Midbrain (tissue), 1 donor: ENCODE results near the gene PRC1.
"Not testable (repeated sequence)": the region's sequence is repeated elsewhere in the genome, so short reads cannot be mapped to it uniquely, and the experiment has no call there.

Source experiments
- DNase-seq: peaks from one replicate; lab custom pipeline; 2025; lab: John Stamatoyannopoulos, UW

The PRC1 gene, protein sequence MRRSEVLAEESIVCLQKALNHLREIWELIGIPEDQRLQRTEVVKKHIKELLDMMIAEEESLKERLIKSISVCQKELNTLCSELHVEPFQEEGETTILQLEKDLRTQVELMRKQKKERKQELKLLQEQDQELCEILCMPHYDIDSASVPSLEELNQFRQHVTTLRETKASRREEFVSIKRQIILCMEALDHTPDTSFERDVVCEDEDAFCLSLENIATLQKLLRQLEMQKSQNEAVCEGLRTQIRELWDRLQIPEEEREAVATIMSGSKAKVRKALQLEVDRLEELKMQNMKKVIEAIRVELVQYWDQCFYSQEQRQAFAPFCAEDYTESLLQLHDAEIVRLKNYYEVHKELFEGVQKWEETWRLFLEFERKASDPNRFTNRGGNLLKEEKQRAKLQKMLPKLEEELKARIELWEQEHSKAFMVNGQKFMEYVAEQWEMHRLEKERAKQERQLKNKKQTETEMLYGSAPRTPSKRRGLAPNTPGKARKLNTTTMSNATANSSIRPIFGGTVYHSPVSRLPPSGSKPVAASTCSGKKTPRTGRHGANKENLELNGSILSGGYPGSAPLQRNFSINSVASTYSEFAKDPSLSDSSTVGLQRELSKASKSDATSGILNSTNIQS

DNA sequence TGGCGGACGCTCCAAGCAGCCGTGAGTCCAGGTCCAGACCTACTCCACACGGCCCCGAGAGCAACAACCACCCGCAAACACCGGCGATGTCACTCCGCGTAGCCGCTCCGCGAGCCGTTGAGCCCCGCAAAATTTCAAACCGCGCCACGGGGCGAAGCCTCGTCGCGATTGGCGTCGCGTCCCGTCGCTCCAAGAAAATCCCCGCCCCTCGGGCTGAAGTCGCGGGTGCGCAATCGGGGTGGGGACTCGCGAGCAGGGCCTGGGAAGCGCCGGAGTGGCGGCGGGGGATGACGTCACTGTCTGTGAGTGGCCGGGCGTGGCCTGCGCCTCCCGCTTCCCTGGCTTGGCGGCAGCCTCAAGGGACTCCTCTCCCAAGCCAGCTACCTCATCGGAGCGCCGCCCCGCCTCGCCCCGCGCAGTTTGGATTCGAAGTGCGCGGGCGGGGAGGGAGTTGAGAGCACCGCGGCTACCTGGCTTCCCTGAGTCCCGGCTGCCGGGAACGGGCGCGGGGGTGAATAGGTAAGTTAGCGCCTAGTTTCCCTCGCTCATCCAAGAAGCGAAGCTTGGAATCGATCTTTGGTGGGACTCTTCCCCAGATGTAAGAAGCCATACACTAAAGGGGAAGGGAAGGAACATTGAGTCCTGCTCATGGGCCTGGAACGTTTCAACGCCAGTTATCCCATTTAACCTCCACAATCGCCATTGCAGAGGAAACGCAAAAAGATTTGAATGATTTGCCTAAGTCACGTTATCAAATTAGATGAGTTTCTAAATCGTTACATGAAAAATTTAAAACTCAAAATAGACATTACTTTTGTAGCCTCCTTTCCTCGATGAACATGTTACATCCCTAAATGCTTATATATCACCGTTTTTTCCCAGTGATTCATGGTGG lies at the start of gene PRC1:
Gene PRC1 (minus strand): TSS at position 119 of the 895 bp plus-strand sequence. CDS start 118 bp downstream, at position 1.
- peak; percentile 97 for DNase-seq

DNA sequence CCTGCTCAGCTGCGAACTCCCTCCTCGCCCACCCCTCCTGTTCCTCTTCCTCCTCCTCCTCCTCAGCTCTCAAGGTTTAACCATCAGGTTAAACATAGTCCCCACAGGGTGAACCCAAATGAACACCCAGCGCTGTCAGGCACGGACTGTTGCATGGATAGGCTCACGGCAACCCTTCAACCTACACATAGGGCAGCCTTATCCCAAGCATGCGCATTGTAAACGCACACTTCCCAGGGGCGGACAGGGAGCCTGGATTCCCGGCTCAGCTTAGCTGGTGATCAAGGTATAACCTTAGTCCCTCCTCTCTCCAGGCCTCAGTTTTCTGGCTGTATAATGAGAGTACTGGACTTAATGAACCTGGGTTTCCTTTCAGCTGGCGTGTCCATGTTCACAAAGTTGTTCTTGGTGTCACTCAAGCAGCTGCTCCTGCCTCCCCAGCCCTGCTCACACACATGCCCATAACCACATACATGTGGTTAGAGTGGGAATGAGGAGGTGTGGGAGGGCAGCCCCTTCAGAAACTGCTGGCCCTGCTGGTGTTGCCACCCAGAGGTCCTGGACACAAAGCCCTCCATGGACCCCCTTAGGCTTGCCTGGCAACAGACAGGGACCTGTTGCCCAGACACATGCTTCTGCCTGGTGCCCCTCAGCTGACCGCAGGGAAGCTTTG lies 49.0 kb upstream of the PRC1 start:
- no peak for DNase-seq

DNA sequence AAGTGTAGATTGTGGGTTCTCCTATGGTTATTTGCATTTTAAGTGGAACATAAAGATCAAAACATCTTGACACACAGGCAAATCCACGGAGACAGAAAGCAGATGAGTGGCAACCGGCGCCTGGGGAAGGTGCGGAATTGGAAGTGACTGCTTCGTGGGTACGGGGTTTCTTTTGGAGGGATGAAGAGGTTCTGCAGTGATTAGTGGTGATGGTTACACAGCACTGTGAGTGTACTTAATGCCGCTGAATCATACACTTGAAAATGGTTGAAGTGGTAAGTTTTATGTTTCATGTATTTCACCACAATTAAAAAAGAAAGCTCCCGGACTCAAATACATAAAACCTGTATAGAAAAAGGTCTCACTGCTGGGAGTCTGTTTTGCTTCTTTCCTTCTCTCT lies 46.5 kb upstream of the PRC1 start:
- no peak for DNase-seq

DNA sequence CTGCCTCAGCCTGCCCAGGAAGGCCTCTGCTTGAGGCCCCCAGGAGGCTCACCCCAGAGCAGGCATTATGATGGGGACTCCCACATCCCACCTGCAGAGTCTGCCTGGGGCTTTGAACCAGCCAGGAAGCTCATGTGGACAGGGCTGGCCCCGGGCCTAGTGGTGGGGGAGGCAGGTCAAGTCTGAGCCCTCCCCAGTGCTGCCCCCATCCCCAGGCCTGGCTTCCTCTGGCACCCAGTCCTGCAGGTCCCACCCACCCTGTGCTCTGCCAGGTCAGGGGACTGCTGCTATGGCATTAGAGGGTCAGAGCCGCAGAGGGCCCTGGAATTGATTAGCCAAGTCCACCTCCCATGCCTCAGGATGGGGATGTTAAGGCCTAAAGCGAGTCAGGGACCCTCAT lies 45.7 kb upstream of the PRC1 start:
- no peak for DNase-seq

DNA sequence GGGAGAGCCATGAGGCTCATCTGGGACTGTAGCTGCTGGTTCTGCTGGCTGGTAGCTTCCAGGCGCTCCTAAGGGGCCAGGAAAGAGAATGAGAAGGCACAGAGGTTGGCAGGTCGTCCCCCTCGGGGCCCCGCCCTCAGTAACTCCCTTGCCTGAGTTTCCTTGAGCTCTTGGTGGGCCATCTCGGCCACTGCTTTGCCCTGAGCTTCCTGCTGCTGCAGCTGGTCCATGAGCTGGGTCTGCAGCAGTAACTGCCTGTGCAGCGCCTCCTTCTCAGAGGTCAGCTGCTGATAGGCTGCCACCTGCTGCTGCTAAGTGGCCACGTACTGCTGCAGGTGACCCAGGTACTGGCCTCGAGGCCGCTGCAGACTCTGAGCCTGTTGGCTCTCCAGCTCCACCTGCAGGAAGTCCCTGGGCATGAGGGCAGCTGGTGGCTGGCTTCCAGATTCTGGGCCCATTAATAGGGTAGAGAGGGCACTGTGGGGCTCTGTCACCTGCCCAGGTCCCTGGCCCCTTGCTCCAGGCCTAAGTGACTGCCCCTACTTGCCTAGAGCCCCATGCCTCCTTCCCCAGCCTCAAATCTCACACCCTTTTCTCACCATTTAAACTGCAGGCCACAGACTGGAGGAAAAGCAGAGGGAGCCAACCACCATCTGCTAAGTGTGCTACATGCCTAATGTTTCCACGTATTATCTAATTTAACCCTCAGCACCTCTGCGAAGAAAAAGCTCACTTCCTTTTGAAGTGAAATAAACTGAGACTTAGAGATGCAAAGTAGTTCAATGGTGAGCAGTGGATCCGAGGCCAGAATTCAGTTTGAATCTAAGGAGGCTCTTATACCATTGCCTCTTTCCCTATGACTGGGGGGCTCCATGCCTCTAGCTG lies 38.8 kb upstream of the PRC1 start:
- DNase-seq: peak; percentile 2

DNA sequence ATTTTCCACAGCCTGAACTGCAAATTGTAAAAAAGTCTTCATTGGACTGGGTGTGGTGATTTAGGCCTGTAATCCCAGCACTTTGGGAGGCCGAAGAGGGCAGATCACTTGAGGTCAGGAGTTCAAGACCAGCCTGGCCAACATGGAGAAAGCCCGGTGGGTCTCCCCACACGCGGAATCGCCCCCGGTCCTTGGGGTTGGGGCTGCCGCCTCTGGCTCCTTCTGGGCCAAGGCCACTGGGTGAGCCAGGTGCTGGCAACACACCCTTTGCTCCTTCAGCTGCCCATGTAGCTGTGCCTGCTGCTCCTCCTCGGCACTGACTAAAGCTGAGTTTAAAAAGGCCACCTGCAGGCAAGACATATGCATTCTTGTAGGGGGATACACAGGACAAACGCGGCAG lies 37.5 kb upstream of the PRC1 start:
- no peak for DNase-seq

DNA sequence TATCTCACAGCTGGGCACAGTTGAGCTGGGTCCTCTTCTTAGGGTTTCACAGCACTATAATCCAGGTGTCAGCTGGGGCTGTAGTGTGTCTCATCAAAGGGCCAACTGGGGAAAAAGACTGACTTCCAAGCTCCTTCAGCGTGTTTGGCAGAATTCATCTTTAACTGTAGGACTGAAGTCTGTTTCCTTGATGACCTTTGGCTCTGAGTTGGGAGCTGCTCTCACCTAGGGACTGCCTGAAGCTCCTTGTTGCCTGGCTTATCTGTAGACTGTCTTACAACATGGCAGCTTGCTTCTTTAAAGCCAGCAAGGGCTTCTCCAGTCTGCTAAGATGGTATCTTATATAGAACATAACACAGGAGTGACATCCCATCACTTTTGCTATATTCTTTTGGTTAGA lies 33.3 kb upstream of the PRC1 start:
- DNase-seq: no peak

DNA sequence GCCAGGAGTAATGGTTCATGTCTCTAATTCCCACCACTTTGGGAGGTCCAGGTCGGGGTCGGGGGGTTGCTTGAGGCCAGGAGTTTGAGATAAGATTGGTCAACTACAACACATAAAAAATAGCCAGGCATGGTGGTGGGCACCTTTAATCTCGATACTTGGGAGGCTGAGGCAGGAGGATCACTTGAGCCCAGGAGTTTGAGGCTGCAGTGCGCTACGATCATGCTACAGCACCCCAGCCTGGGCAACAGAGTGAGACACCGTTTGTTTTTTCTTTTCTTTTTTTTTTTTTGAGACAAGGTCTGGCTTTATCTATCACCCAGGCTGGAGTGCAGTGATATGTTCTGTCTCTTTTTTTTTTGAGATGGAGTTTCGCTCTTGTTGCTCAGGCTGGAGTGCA lies 29.4 kb upstream of the PRC1 start:
- DNase-seq: no peak

DNA sequence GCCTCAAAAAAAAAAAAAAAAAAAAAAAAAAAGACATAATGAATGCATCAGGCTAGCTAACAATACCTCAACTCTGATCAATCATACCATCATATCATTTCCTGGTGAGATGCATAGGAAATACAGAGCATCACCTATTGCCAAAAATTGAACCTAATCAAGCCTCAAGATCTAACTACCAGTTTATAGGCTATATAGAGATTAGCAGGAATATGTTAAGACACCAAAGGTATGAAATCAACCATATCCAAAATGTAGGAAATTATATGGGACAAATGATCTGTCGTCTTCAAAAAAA lies 28.4 kb upstream of the PRC1 start:
- DNase-seq: no peak

DNA sequence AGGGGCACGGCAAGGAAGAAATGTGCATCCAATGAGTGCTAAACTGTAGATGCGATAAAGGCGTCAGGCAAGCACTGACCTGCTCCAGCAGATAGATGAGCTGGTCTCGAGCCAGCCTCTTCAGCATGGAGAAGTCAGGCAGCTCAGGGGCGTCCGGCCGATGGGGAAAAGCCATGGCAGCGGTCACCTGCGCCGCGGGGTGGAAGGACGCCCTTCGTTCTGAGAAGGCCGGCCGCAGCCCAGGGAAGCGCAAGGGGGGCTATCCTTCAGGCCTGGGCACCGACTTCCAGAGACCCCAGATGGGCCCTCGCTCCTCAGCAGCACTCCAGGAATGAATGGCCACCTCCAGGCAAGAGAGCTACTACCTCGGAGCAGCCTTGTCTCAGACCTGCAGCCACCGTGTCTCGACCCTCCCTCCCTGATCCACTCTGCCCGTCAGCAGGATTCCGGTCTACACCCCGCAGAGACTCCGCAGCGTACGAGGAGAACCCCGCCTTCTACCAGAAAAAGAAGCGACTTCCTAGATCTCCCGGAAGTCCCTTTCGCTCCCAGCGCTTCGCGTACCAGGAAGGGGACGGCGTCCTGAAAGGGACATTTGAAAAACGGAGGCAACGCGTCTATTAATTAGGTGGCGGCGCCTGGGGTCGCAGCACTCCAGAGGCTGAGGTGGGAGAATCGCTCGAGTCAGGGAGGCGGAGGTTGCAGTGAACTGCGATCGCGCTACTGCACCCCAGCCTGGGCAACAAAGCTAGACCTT lies 27.9 kb upstream of the PRC1 start, which contains the start of gene VPS33B:
Gene VPS33B (minus strand): TSS at position 520 of the 757 bp plus-strand sequence. CDS start 345 bp downstream, at position 175.
- DNase-seq: peak; percentile 92

DNA sequence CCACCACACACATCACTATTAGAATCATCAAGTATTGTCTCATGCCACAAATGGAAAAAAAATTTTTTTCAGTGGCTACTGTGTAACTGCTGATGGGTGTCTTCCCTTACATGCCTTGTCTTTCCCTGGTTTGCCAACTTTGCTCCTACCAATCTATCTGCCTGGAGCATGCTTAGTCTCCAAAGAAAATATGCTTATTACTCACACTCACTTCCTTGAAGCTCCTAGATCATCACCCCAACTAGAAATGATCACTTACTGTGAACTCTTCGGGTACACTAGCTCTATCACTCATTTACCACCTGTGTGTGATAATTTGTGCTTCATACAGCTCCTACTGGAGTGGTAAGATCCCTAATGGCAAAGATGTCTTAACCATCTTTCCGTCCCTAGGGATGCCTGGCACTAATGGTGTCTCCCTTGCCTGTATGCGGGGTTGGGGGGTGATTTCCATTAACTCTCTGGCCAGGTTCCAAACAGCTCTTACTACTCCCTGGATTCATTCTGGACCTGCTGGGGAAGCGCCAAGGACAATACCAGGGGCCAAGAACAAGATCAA lies 27.3 kb upstream of the PRC1 start:
- DNase-seq: no peak

DNA sequence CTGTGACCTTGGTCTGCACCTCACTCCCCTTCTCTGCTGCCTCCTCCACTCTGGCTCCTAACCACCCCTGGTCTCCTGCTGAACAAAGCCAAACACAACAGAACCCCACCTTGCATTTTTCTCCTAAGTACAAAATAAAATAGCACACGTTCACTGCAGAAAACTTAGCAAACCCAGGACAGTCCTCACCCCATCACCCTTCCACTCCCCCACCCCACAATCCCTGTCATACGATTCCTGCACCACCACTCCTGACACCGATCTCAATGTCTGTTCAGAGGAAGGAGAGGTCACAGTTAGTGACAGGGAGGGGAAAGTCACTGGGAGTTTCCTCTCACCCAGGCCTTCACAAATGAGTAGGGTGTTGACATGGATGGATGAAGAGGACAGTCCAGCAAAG lies 23.8 kb upstream of the PRC1 start:
- no peak for DNase-seq

DNA sequence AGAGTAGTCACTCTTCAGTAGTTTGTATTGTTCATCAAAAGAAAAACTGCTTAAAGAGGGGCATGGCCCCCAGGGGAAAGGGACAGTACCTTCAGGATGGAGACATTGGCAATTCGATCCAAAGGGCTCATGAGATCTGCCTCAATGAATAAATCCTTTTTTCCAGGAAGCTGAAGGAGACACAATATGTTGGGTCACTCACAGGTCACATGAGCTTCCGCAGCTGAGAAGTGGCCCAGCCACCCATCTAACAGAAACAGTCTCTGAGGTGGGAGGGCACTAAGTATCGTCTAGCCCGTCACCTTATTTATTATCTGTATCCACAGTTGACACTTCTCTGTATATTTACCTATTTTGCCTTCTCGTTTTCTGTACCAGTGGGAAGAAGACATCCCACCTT lies 23.4 kb upstream of the PRC1 start:
- no peak for DNase-seq

DNA sequence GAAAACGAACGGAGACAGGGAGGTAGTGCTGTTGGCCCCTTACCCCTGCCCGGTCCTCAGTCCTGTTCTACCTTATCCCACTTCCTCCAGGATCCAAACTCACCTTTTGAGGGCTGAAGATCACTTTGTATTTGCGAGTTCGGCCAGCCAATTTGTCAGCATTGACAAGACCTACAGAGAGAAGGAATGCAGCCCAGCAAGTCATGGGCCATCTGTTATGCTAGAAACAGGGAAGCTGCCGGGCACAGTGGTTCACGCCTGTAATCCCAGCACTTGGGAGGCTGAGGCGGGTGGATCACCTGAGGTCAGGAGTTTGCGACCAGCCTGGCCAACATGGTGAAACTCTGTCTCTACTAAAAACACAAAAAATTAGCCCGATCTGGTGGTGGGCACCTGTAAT lies 19.4 kb upstream of the PRC1 start:
- DNase-seq: not testable (repeated sequence)

DNA sequence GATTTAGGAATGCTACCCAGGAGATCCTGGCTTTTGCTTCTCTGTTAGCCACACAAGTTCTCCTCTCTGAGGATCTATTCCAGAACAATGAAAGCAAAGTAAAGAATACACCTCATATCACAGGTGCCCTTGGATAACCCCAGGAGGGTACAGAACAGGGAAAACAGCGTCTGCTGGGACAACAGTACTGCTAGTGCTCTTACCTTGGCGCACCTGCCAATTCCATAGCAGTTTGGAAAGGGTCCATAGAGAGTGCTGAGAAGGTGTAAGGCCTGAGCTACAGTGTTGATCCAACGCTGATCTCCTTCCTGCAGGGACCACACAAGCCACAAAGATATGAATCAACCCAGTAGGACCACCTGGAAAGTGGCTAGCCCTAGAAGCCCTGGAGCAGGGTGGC lies 12.9 kb upstream of the PRC1 start:
- no peak for DNase-seq

DNA sequence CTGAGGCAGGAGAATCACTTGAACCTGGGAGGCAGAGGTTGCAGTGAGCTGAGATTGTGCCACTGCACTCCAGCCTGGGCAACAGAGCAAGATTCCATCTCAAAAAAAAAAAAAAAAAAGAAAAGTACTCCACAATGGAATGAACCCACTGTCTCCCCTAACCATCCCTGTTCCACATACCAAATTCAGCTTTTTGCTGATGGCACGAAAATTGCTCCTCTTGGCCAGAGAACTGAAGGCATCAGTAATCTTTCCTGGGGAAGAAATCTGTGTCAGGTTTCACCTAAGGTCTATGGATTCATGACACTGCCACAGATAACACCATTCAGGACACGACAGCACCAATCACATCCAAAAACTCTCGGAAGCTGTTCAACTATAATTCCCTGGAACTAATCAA lies 6.9 kb upstream of the PRC1 start:
- no peak for DNase-seq

DNA sequence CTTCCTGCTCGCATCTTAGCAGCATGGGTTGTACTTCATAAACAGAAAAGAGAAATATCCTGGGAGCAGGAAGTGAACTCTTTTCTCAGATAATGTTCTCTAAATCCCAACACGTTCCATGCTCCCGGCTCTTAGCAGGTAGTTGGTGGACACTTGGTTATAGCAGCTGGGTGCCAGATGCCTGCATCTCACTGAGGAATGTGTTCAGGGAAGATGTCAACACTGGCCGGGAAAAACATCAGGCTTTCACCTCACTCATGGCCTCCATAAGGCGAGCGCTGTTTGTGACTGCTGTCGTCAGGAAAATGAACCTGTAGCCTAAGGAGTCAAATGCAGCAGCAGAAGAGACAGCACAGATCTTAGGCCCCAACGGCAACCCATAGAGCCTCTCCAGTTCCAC lies 4.4 kb upstream of the PRC1 start:
- no peak for DNase-seq

DNA sequence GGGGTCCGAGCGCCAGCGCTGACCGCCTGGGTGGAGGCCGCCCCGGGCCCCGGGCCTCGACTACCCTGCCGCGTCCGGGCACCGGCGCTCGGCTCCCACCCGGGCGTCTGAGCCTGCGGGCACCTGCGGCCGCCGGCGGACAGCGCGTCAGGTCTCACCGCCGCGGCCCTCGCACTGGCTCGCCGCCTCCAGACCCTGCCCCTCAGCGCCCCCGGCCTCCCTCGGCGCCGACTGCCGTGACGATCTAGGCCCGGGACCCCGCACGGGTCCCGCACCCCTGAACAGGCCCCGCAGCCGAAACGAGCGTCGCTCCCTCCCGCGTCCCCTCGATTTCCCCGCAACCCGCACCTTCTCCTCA lies 297 bp downstream of the PRC1 start:
- DNase-seq: no peak

DNA sequence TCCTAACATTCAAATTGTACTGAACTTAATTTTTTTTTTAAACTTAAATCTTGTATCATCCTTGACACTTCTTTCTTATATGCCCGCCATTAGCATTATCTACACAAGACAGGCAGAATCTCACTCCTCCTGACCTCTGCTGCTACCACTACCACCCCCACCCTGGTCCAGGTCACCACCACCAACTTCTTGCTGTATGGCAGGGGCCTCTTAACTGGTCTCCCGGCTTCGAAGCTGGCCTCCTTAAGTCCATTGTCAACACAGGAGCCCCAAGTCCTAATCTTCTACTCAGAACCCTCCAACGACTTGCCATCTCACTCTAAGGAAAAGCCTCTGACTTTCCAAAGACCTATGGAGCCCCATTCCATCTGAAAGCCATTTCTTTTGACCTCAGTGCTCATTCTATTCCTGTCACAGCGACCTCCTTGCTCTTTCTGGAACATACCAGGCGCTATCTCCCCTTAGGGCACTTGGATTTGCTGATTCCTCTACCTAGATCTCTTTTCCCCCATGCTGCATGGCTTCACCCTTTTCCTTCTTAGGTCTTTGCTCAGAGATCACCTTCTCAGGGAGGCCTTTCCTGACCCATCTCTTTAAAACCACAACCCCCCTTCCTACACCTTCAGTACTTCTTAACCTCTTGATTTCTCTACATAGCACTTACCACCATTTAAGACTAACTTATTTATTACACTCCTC lies 2.6 kb downstream of the PRC1 start:
- no peak for DNase-seq

DNA sequence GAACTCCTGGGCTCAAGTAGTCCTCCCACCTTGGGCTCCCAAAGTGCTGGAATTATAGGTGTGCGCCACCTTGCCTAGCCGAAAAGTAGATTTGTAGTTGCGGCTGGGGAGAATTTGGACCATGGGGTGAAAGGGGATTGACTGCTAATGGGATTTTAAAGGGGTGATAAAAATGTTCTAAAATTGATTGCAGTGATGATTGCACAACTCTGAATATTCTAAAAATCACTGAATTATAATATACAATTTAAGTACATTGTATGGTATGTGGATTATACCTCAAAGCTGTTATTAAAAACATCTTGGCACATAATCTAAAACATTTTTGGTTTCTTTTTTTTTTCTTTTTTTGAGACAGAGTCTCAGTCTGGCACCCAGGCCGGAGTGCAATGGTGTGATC lies 3.9 kb downstream of the PRC1 start:
- no peak for DNase-seq
